ENCODE results near the gene PDE3B. TPM values are rescaled to one million over a fixed set of nuclear protein-coding genes. Genes with fewer than 3 reads are reported as not detected.
"Not testable (repeated sequence)": the region's sequence is repeated elsewhere in the genome, so short reads cannot be mapped to it uniquely, and the experiment has no call there.

The PDE3B gene
- total RNA-seq, 1 experiment from 2014 or later = 6.7 TPM

DNA sequence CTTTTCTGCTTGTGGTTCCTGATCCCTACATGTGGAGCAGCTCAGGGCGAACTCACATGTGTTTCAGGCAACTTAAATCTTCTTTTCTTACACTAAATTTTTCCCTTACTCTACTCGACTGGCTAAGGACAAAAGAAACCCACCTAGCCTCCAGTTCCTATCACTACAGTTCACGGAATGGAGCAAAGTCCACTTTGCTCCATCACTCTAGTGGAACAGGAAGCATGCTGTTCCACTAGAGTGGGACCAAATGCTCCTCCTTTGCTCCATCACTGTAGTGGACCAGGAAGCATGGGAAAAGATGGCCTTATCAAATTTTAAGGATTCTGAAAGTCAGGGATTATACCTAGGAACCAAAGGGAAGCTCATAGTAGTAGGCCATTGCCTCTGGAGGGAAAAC, 36.1 kb downstream of the PDE3B start (continued):
- TF ChIP-seq, protein P1, sequence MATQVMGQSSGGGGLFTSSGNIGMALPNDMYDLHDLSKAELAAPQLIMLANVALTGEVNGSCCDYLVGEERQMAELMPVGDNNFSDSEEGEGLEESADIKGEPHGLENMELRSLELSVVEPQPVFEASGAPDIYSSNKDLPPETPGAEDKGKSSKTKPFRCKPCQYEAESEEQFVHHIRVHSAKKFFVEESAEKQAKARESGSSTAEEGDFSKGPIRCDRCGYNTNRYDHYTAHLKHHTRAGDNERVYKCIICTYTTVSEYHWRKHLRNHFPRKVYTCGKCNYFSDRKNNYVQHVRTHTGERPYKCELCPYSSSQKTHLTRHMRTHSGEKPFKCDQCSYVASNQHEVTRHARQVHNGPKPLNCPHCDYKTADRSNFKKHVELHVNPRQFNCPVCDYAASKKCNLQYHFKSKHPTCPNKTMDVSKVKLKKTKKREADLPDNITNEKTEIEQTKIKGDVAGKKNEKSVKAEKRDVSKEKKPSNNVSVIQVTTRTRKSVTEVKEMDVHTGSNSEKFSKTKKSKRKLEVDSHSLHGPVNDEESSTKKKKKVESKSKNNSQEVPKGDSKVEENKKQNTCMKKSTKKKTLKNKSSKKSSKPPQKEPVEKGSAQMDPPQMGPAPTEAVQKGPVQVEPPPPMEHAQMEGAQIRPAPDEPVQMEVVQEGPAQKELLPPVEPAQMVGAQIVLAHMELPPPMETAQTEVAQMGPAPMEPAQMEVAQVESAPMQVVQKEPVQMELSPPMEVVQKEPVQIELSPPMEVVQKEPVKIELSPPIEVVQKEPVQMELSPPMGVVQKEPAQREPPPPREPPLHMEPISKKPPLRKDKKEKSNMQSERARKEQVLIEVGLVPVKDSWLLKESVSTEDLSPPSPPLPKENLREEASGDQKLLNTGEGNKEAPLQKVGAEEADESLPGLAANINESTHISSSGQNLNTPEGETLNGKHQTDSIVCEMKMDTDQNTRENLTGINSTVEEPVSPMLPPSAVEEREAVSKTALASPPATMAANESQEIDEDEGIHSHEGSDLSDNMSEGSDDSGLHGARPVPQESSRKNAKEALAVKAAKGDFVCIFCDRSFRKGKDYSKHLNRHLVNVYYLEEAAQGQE (IDR thresholded peaks at IDR 0.05; ENCODE audit: low read depth) = no peak
- TF ChIP-seq EZH2phosphoT487 (IDR thresholded peaks at IDR 0.05; ENCODE audit: borderline replicate concordance) = no peak
- no peak for TF ChIP-seq SRF (IDR thresholded peaks at IDR 0.05; ENCODE audit: low read depth)
- TF ChIP-seq, protein P2, sequence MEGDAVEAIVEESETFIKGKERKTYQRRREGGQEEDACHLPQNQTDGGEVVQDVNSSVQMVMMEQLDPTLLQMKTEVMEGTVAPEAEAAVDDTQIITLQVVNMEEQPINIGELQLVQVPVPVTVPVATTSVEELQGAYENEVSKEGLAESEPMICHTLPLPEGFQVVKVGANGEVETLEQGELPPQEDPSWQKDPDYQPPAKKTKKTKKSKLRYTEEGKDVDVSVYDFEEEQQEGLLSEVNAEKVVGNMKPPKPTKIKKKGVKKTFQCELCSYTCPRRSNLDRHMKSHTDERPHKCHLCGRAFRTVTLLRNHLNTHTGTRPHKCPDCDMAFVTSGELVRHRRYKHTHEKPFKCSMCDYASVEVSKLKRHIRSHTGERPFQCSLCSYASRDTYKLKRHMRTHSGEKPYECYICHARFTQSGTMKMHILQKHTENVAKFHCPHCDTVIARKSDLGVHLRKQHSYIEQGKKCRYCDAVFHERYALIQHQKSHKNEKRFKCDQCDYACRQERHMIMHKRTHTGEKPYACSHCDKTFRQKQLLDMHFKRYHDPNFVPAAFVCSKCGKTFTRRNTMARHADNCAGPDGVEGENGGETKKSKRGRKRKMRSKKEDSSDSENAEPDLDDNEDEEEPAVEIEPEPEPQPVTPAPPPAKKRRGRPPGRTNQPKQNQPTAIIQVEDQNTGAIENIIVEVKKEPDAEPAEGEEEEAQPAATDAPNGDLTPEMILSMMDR (IDR thresholded peaks at IDR 0.05 in 2 of 3, conservative IDR thresholded peaks at IDR 0.05 in 1 of 3; ENCODE audit: borderline replicate concordance in 1 of 3, insufficient read depth in 1 of 3, low read depth in 2 of 3, low read length in 2 of 3) = no peak
- TF ChIP-seq SP1 (IDR thresholded peaks at IDR 0.05; ENCODE audit: low read depth) = no peak
- no peak for TF ChIP-seq TCF7L2 (IDR thresholded peaks at IDR 0.05; ENCODE audit: borderline replicate concordance, extremely low read depth, insufficient read depth, insufficient read length)

DNA sequence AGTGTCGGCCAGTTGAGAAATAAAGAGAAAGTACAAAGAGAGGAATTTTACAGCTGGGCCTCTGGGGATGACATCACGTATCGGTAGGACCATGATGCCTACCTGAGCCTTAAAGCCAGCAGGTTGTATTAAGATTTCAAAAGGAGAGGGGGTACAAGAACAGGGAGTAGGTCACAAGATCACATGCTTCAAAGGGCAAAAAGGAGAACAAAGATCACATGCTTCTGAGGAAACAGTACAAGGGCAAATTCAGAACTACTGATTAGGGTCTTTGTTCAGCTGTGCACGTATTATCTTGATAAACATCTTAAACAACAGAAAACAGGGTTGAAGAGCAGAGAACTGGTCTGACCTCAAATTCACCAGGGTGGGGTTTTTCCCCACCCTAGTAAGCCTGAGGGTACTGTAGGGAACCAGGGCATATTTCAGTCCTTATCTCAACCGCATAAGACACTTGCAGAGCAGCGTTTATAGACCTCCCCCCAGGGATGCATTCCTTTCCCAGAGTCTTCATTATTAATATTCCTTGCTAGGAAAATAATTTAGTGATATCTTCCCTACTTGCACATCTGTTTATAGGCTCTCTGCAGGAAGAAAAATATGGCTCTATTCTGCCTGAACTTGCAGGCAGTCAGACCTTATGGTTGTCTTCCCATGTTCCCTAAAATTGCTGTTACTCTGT, 40.8 kb downstream of the PDE3B start:
- CTCF ChIA-PET; H3K9me2 ChIP-seq (ENCODE audit: insufficient read depth); H3K9ac ChIP-seq (ENCODE audit: low read length); H3K79me2 ChIP-seq (ENCODE audit: insufficient read depth, low read length); H4K20me1 ChIP-seq (ENCODE audit: insufficient read depth); H3K4me3 ChIP-seq (replicated peaks in 1 of 2; ENCODE audit: low read depth in 1 of 2, low read length in 2 of 2); H3K4me1 ChIP-seq (ENCODE audit: control insufficient read depth in 1 of 2, insufficient read depth in 2 of 2, low read length in 2 of 2); POLR2A ChIA-PET; H2AFZ ChIP-seq (ENCODE audit: low read depth, low read length, poor library complexity, severe bottlenecking); ATAC-seq; DNase-seq (ENCODE audit: low read depth, low spot score); H3K9me3 ChIP-seq (ENCODE audit: control insufficient read depth in 1 of 2, insufficient read depth in 1 of 2, low read depth in 1 of 2, low read length in 2 of 2); H3K36me3 ChIP-seq (ENCODE audit: control insufficient read depth in 1 of 2, insufficient read depth in 2 of 2, low read length in 2 of 2); H3K4me2 ChIP-seq (ENCODE audit: low read length); BruUV-seq (replicated peaks); RAD21 ChIA-PET (ENCODE audit: low non-redundant PET in 1 of 2, low total read pairs in 2 of 2, uncharacterized antibody in 2 of 2, unreplicated experiment in 2 of 2); H3K27me3 ChIP-seq (ENCODE audit: insufficient read depth, low read length); intact Hi-C loops (cut with micrococcal nuclease); H3K27ac ChIP-seq (ENCODE audit: low read depth, low read length): not testable (repeated sequence)
